Brain microvascular endothelial cell (primary cell): Measurements from ENCODE around the gene RRBP1.

Source experiments
- DNase-seq: peaks from one replicate; pipeline ENCODE4 v3.0.0-alpha.2; 2020
- H3K27ac ChIP-seq: fragments of 250-450 bp; sonication (Bioruptor Pico); 2 replicates; pipeline ENCODE4 v1.5.1; 2020; ENCODE audit warnings: mild to moderate bottlenecking, moderate library complexity
- H3K27me3 ChIP-seq: fragments of 250-450 bp; sonication (Bioruptor Pico); replicated peaks from 2 replicates; pipeline ENCODE4 v1.5.1; 2020; ENCODE audit warnings: mild to moderate bottlenecking
- H3K36me3 ChIP-seq: fragments of 250-450 bp; sonication (Bioruptor Pico); replicated peaks from 2 replicates; pipeline ENCODE4 v1.5.1; 2020; ENCODE audit warnings: mild to moderate bottlenecking
- H3K4me3 ChIP-seq: 2 replicates; pipeline ENCODE4 v1.5.1; 2011; ENCODE audit warnings: low read depth, mild to moderate bottlenecking, control low read depth, low read length, moderate library complexity
- in situ Hi-C: cut with HindIII; loops from 2 replicates; pipeline ENCODE4 v1.10.0; 2017; ENCODE audit warnings: low sequenced_read_pairs, low pct_ligation_motif_present
- TF ChIP-seq, protein P1 (sequence below): IDR thresholded peaks from 2 replicates; pipeline ENCODE4 v1.5.1; 2011; ENCODE audit warnings: low read depth, mild to moderate bottlenecking, moderate library complexity, low read length, control low read depth, inconsistent platforms; ENCODE audit errors: missing control alignments

RRBP1 gene

DNA sequence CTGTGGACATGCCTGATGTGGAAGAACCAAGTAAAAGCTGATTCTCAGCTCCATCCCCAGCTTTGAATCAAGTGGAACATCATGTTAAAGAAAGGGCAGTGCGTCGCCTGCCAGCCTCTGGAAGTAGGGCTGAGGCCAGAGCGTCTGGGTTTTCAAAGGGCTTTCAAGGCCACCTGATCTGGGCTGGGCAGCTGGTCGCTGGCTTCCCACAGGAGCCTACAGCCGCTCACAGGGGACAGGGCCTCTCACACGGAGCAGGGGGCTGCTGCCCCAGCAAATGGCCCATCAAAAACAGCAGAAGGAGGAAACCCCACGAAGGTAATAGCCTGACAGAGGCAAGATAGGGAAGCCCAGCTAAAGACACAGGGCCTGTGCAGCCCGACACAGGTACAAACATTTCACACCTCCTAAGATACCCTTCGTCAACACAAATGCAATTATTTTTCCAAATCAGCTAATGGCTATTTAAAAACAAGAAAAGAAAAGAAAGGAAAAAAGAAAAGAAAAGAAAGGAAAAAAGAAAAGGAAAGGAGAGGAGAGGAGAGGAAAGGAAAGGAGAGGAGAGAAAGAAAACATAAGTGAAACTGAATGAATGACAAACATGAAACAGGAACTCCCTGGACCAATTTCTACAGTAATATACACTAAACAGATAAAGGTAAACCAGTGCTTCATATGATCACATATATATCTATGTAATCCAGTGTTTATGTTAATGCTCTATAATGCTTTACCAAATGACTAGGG is 24.8 kb downstream of the RRBP1 start:
- H3K36me3 ChIP-seq: peaks cover 63% of the 10 kb centered on the region
- H3K27me3 ChIP-seq: no peaks in the 10 kb centered on the region
- in situ Hi-C loops: no loop called here

DNA sequence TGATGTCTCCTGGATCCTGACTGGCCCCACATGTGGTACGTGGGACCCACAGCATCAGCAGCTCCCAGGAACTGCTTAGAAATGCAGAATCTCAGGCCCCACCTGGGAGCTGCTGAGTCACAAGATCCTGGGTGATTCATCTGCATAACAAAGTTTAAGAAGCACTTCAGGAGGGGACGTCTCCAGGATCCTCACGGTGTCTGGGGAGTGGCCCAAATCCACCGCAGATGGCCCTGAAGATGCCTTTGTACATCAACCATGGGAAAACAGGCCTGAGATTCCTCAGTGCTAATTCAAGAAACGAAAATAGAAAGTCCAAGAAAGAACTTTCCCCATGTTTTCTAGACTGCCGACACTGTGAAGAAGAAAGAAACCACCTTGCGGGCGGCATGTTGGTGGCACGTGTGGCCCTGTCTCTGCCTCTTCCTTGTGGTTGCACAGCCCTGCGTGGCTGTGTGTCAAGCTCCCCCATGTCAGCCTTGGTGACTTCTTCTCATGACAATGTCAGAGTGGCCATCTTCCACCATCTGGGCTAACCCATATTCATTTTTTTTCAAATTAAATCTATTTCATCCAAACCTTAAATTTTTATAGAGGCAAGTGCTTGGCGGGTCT is 26.1 kb downstream of the RRBP1 start:
- Histone ChIP-seq H3K36me3 (peaks cover 61% of the 10 kb centered on the region), H3K4me3 (no peak overlapping the region), H3K27me3 (no peaks in the 10 kb centered on the region), H3K27ac (peak overlapping the region; percentile 34)
- TF ChIP-seq, protein P1, sequence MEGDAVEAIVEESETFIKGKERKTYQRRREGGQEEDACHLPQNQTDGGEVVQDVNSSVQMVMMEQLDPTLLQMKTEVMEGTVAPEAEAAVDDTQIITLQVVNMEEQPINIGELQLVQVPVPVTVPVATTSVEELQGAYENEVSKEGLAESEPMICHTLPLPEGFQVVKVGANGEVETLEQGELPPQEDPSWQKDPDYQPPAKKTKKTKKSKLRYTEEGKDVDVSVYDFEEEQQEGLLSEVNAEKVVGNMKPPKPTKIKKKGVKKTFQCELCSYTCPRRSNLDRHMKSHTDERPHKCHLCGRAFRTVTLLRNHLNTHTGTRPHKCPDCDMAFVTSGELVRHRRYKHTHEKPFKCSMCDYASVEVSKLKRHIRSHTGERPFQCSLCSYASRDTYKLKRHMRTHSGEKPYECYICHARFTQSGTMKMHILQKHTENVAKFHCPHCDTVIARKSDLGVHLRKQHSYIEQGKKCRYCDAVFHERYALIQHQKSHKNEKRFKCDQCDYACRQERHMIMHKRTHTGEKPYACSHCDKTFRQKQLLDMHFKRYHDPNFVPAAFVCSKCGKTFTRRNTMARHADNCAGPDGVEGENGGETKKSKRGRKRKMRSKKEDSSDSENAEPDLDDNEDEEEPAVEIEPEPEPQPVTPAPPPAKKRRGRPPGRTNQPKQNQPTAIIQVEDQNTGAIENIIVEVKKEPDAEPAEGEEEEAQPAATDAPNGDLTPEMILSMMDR: no peak
- DNase-seq: peak; percentile 25
- in situ Hi-C loops: no loop called here

More for the DNA sequence above, 24.8 kb downstream of the RRBP1 start:
- no peak for DNase-seq
- H3K4me3 ChIP-seq: no peak overlapping the region
- TF ChIP-seq, protein P1: no peak
- H3K27ac ChIP-seq: no peak overlapping the region

DNA sequence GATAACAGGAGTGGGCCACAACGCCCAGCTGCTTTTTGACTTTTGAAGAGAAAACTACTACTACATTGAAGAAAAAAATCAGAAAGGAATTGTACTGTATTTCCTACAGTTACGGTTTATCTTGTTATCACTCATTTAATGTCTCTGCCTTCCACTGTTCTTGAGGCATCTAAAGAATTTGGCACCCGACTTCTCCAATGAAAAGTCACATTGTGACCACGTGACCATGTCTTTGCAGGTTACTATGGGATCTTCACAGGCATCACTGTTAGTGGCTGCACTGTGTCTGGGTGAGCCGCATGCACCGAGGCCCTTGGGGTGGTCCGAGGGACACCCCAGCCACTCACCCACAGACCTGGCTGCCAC is 26.8 kb downstream of the RRBP1 start:
- DNase-seq: peak; percentile 35
- peaks cover 64% of the 10 kb centered on the region for H3K36me3 ChIP-seq
- H3K27me3 ChIP-seq: no peaks in the 10 kb centered on the region
- TF ChIP-seq, protein P1: no peak
- H3K4me3 ChIP-seq: no peak overlapping the region
- H3K27ac ChIP-seq: peak overlapping the region; percentile 34
- in situ Hi-C loops: no loop called here

DNA sequence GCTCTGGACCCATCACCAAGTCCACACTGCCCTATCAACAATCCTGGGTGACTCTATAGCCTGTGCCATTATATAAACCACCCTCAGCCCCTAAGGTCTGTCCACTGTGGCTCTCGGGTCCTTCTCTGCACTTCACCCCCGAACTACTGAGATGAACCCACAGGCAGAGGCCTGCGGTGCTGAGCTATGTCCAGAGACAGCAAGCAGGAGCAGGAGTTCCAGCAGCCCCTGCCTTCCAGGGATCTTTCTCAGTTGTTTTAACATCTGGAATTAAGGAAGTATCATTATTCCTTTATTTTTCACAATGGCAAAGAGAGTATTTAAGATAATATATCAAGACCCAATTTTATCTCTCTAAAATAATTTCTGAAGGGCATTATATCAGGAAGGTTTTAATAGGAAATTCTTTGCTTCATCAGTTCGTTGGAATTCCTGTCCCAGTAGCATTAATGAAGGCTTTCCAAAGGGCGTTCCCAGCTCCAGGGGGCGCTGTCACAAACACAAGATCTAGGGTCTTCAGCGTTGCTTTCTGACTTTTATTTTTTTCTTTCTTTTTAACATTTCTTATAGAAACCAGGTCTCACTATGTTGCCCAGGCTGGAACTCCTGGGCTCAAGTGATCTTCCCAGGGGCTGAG is 27.3 kb downstream of the RRBP1 start:
- Histone ChIP-seq H3K27me3 (no peaks in the 10 kb centered on the region), H3K36me3 (peaks cover 62% of the 10 kb centered on the region), H3K4me3 (no peak overlapping the region), H3K27ac (peak overlapping the region; percentile 34)
- TF ChIP-seq, protein P1: peak; percentile 71
- in situ Hi-C loops: no loop called here
- DNase-seq: peak; percentile 45

DNA sequence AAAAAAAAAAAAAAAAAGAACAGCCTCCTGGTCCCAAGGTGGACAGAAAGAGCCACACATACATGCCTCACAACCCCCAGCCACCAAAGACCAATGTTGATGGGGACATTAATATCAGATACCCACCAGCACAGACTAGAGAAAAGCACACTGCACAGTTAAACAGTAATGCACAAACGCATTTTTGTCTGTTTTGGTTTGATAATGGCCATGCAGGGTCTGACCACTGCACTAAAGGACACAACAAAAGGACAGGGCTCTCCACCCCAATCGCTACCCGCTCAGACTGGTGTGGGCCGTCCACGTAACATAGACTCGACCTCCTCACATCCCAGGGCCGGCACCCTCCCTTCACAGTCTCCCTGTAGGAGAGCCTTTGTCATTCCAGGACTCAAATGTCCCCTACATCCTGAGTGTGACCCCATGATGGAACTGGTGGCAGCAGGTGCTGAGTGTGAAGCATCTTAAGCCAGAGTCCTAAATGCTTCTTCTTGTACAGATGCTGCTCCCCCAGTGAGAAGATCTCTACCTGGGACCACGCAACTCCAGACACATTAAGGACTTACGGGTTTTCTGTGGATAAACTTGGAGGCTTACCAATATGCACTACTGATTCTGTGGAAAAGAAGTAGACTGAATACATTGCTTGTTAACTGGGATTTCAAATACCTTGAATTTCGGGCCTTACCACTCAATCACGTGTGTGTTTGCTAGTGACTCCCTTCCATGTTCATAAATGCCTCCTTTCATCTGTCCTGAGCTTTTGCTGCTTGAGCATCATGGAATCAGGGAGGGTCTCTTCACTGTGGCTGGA is 28.0 kb downstream of the RRBP1 start:
- in situ Hi-C loops: no loop called here
- Histone ChIP-seq H3K27me3 (no peaks in the 10 kb centered on the region), H3K27ac (no peak overlapping the region), H3K4me3 (no peak overlapping the region), H3K36me3 (peaks cover 61% of the 10 kb centered on the region)
- no peak for DNase-seq
- TF ChIP-seq, protein P1: no peak
